Measurements from ENCODE around the gene HDAC5. TPM values are rescaled to one million over a fixed set of nuclear protein-coding genes. Genes with fewer than 3 reads are reported as not detected.

Gene HDAC5
- 51.0 and 88.3 TPM in 2 replicates for total RNA-seq

GRCh38 chr17:44123356-44124117, at the start of gene HDAC5:
TSS of gene HDAC5 (minus strand) at chr17:44123641. CDS start at chr17:44117515, 6,126 bp downstream.

GRCh38 chr17:44170499-44171201, 47.2 kb upstream of the HDAC5 start, which contains the start of gene ASB16:
TSS of gene ASB16 (plus strand) at chr17:44170704. CDS start at chr17:44170790, 86 bp downstream.

GRCh38 chr17:44070455-44071197, 52.8 kb downstream of the HDAC5 start, which contains the start of gene G6PC3:
TSS of gene G6PC3 (plus strand) at chr17:44070735. CDS start at chr17:44070966, 231 bp downstream.

GRCh38 chr17:44066204-44066930, 57.1 kb downstream of the HDAC5 start, which contains the start of gene LSM12:
TSS of gene LSM12 (minus strand) at chr17:44066671. CDS start at chr17:44066587, 84 bp downstream.

Other genes starting within 250 kb of the HDAC5 start
- 2.0 and 2.3 TPM in 2 replicates for gene MPP2, start 216.1 kb downstream of the HDAC5 start, total RNA-seq
- not detected in 2 replicates for gene PPY, start 181.2 kb downstream of the HDAC5 start, total RNA-seq
- not detected in 2 replicates for gene PYY, start 169.7 kb downstream of the HDAC5 start, total RNA-seq
- 0.93 and 1.3 TPM in 2 replicates for gene NAGS, start 119.0 kb downstream of the HDAC5 start, total RNA-seq
- 63.7 and 71.7 TPM in 2 replicates for gene TMEM101, start 108.7 kb downstream of the HDAC5 start, total RNA-seq
- gene LSM12, start 57.0 kb downstream of the HDAC5 start, total RNA-seq, result 22.7 and 25.5 TPM in 2 replicates
- gene G6PC3, start 52.9 kb downstream of the HDAC5 start, total RNA-seq, result 18.0 and 24.6 TPM in 2 replicates
- 1.1 and 2.2 TPM in 2 replicates for gene HROB, start 18.3 kb upstream of the HDAC5 start, total RNA-seq
- gene ASB16, start 47.1 kb upstream of the HDAC5 start, total RNA-seq, result 0.13 and 0.44 TPM in 2 replicates
- 23.5 and 25.2 TPM in 2 replicates for gene TMUB2, start 63.3 kb upstream of the HDAC5 start, total RNA-seq
- 31.8 and 32.4 TPM in 2 replicates for gene ATXN7L3, start 76.2 kb upstream of the HDAC5 start, total RNA-seq
- gene UBTF, start 96.0 kb upstream of the HDAC5 start, total RNA-seq, result 58.3 and 62.9 TPM in 2 replicates
- gene SLC4A1, start 144.5 kb upstream of the HDAC5 start, total RNA-seq, result not detected in 2 replicates
- gene RUNDC3A, start 185.0 kb upstream of the HDAC5 start, total RNA-seq, result 0.13 and 0.31 TPM in 2 replicates
- gene SLC25A39, start 201.2 kb upstream of the HDAC5 start, total RNA-seq, result 60.7 and 67.2 TPM in 2 replicates
- gene GRN, start 221.7 kb upstream of the HDAC5 start, total RNA-seq, result 240 and 273 TPM in 2 replicates
- gene FAM171A2, start 240.2 kb upstream of the HDAC5 start, total RNA-seq, result 0.79 and 0.81 TPM in 2 replicates